HepG2 (cell line): ENCODE measurements around the gene PIM1. TPM values are rescaled to one million over a fixed set of nuclear protein-coding genes. Genes with fewer than 3 reads are reported as not detected.
A peak's percentile ranks its signal among the peaks of the same experiment; 100 is the strongest.

ENCODE experiments used
- ATAD3A ChIP-seq: sonication (generic); formaldehyde crosslinking; IDR thresholded peaks from 2 replicates; pipeline ENCODE4 v1.4.0; 2020; ENCODE audit warnings: missing genetic modification reagents
- BRD4 ChIP-seq: sonication (generic); formaldehyde crosslinking; IDR thresholded peaks from 2 replicates; pipeline ENCODE4 v1.4.0; 2020; ENCODE audit warnings: missing genetic modification reagents
- FOXJ3 ChIP-seq: sonication (generic); formaldehyde crosslinking; IDR thresholded peaks from 2 replicates; pipeline ENCODE4 v1.4.0; 2020; ENCODE audit warnings: missing genetic modification reagents, mild to moderate bottlenecking, borderline replicate concordance
- GZF1 ChIP-seq: sonication (generic); formaldehyde crosslinking; IDR thresholded peaks from 2 replicates; pipeline ENCODE4 v1.5.1; 2020; ENCODE audit warnings: mild to moderate bottlenecking, missing genetic modification reagents
- HOXD1 ChIP-seq: sonication (generic); formaldehyde crosslinking; IDR thresholded peaks from 2 replicates; pipeline ENCODE4 v1.5.0; 2020; ENCODE audit warnings: missing genetic modification reagents
- JUN ChIP-seq: sonication (generic); formaldehyde crosslinking; IDR thresholded peaks from 2 replicates; pipeline ENCODE4 v1.4.0; 2020; ENCODE audit warnings: mild to moderate bottlenecking, missing genetic modification reagents
- KLF16 ChIP-seq, 2 experiments: sonication (generic) in 1 of 2; formaldehyde crosslinking in 1 of 2; IDR thresholded peaks; 2 replicates each; pipeline versions ENCODE4 v1.6.1 to v1.8.0; 2016 to 2023; ENCODE audit warnings: missing genetic modification reagents in 2 of 2, missing compliant biosample characterization in 1 of 2
- PAF1 ChIP-seq: IDR thresholded peaks from 2 replicates; pipeline ENCODE4 v1.6.1; 2016; ENCODE audit warnings: missing genetic modification reagents, missing compliant biosample characterization
- RCOR2 ChIP-seq: IDR thresholded peaks from 2 replicates; pipeline ENCODE4 v1.6.1; 2016; ENCODE audit warnings: missing biosample characterization, missing genetic modification reagents
- REXO4 ChIP-seq: sonication (generic); formaldehyde crosslinking; IDR thresholded peaks from 2 replicates; pipeline ENCODE4 v1.8.0; 2022; ENCODE audit warnings: missing genetic modification reagents, mild to moderate bottlenecking, borderline replicate concordance
- TBP ChIP-seq: sonication (generic); formaldehyde crosslinking; IDR thresholded peaks from 2 replicates; pipeline ENCODE4 v1.5.0; 2020; ENCODE audit warnings: missing genetic modification reagents
- ZNF143 ChIP-seq: sonication (generic); formaldehyde crosslinking; IDR thresholded peaks from 2 replicates; pipeline ENCODE4 v1.4.0; 2020; ENCODE audit warnings: missing genetic modification reagents
- ZNF451 ChIP-seq: sonication (generic); formaldehyde crosslinking; IDR thresholded peaks from 2 replicates; pipeline ENCODE4 v1.5.0; 2020; ENCODE audit warnings: mild to moderate bottlenecking, missing genetic modification reagents
- ZNF546 ChIP-seq: sonication (generic); formaldehyde crosslinking; conservative IDR thresholded peaks from 2 replicates; pipeline ENCODE4 v1.8.1; 2023; ENCODE audit warnings: mild to moderate bottlenecking, missing genetic modification reagents
- ZNF619 ChIP-seq: sonication (generic); formaldehyde crosslinking; IDR thresholded peaks from 2 replicates; pipeline ENCODE4 v1.4.0; 2020; ENCODE audit warnings: mild to moderate bottlenecking, missing genetic modification reagents
- ZNF674 ChIP-seq: sonication (generic); formaldehyde crosslinking; IDR thresholded peaks from 2 replicates; pipeline ENCODE4 v1.5.0; 2020; ENCODE audit warnings: low read depth, mild to moderate bottlenecking, missing genetic modification reagents
- ZNF678 ChIP-seq: sonication (generic); formaldehyde crosslinking; IDR thresholded peaks from 2 replicates; pipeline ENCODE4 v1.4.0; 2020; ENCODE audit warnings: mild to moderate bottlenecking, missing genetic modification reagents
- ZNF7 ChIP-seq: IDR thresholded peaks from 2 replicates; pipeline ENCODE4 v1.6.1; 2016; ENCODE audit warnings: missing biosample characterization, missing genetic modification reagents
- ZNF75D ChIP-seq: sonication (generic); formaldehyde crosslinking; IDR thresholded peaks from 2 replicates; pipeline ENCODE4 v1.8.1; 2023; ENCODE audit warnings: missing genetic modification reagents, mild to moderate bottlenecking, borderline replicate concordance
- ZNF781 ChIP-seq: sonication (generic); formaldehyde crosslinking; IDR thresholded peaks from 2 replicates; pipeline ENCODE4 v1.5.1; 2020; ENCODE audit warnings: borderline replicate concordance, mild to moderate bottlenecking, missing genetic modification reagents; ENCODE audit errors: not compliant biosample characterization
- ZSCAN20 ChIP-seq: sonication (generic); formaldehyde crosslinking; IDR thresholded peaks from 2 replicates; pipeline ENCODE4 v1.4.0; 2020; ENCODE audit warnings: missing genetic modification reagents, mild to moderate bottlenecking, borderline replicate concordance
- polyA plus RNA-seq, 8 experiments: library from polyadenylated mRNA; depleted of rRNA in 3 of 8; stranded (reverse) in 7 of 8; unstranded in 1 of 8; fragments of >200 nt; fragmentation: Illumina TruSeq in 4 of 8; extraction: Trizol in 4 of 8; gene quantifications; 2 replicates each; pipeline versions ENCODE4 v1.2.1 to v1.2.3, GENCODE V29; 2011 to 2016; ENCODE audit warnings: low read depth in 4 of 8, missing spikeins in 1 of 8, mixed read lengths in 1 of 8; ENCODE audit not compliant: insufficient read depth in 1 of 8
- total RNA-seq, 5 experiments: library from RNA; depleted of rRNA; stranded (reverse); fragments of >200 nt; fragmentation: Illumina TruSeq; extraction: Trizol; gene quantifications; 2 replicates each; pipeline ENCODE4 v1.2.3, GENCODE V29; 2016; ENCODE audit warnings: low read depth in 1 of 5
- TF ChIP-seq, protein P1 (sequence below): sonication (generic); formaldehyde crosslinking; IDR thresholded peaks from 2 replicates; pipeline ENCODE4 v1.9.0; 2022; ENCODE audit warnings: low read depth, missing genetic modification reagents
- TF ChIP-seq, protein P2 (sequence below): sonication (generic); formaldehyde crosslinking; IDR thresholded peaks from 2 replicates; pipeline ENCODE4 v1.5.0; 2020; ENCODE audit warnings: missing genetic modification reagents, mild to moderate bottlenecking, borderline replicate concordance
- TF ChIP-seq, protein P3 (sequence below): sonication (generic); formaldehyde crosslinking; IDR thresholded peaks from 2 replicates; pipeline ENCODE4 v1.4.0; 2020; ENCODE audit warnings: mild to moderate bottlenecking, low read depth, missing genetic modification reagents
- TF ChIP-seq, protein P4 (sequence below): sonication (generic); formaldehyde crosslinking; IDR thresholded peaks from 2 replicates; pipeline ENCODE4 v1.4.0; 2020; ENCODE audit warnings: missing genetic modification reagents

The PIM1 gene
- total and polyA plus RNA-seq, 2 of the 13 experiments (the other 11 are each of a cell fraction or from before 2014, with no cell fraction given): 29.4 to 117 TPM

DNA sequence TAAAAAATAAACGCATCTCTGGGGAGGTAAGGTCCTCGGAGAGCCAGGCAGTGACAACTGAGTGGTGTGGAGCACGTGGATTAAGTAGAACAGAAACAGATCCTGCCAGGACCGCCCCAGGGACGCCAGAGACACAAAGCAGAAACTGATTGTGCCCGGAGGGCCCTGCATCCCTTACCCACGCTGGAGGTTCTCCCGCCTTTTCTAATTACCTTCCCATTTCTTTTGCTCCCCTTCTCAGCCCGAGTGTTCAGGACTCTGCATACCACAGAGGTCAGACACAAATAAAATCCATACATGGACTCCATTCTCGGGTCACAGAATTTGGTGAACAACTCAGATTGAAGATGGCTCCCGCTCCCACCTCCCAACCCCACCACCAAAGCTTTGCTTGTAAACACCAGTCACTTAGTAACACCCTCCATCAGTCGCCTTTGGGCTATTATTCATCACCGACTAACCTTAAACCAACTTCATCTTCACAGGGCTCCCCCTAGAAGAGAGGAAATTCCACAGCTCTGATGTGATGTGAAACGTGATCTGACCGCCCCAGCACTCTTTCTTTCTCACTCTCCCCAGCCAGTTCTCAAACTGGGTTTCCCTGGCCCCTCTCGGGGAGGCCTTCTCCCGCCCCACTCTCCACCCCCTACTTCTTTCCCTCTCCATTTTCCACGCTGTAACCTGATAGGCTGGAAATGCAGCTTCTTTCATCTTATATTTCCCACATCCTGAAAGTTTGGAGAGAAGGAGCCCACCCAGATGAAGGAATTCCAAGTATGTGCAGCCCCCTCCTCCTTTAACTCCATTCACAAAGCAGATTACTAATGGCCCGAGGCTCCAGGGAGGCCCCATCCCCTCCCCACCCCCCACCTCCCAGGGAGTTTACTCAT lies 32.5 kb upstream of the PIM1 start (continued):
- no peak for TF ChIP-seq ZSCAN20
- TF ChIP-seq, protein P1, sequence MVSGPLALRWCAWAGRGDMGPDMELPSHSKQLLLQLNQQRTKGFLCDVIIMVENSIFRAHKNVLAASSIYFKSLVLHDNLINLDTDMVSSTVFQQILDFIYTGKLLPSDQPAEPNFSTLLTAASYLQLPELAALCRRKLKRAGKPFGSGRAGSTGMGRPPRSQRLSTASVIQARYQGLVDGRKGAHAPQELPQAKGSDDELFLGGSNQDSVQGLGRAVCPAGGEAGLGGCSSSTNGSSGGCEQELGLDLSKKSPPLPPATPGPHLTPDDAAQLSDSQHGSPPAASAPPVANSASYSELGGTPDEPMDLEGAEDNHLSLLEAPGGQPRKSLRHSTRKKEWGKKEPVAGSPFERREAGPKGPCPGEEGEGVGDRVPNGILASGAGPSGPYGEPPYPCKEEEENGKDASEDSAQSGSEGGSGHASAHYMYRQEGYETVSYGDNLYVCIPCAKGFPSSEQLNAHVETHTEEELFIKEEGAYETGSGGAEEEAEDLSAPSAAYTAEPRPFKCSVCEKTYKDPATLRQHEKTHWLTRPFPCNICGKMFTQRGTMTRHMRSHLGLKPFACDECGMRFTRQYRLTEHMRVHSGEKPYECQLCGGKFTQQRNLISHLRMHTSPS (CRISPR knock-in tag): peak; percentile 35; the same call in 1 of the 2 replicates
- 0 out of 2 replicates have a peak, but pooled peaks have one; percentile 42 for TF ChIP-seq ZNF546 (CRISPR knock-in tag)
- peak; percentile 84 for TF ChIP-seq JUN (CRISPR knock-in tag)
- TF ChIP-seq KLF16 (CRISPR knock-in tag; IDR thresholded peaks at IDR 0.05): peak in 1 of 2 experiments; percentile 68; a peak in 2 of 4 replicates
- no peak for TF ChIP-seq ZNF143
- TF ChIP-seq, protein P2, sequence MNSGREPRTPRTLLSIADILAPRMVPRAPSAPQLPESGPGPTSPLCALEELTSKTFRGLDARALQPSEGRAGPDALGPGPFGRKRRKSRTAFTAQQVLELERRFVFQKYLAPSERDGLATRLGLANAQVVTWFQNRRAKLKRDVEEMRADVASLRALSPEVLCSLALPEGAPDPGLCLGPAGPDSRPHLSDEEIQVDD (CRISPR knock-in tag): 0 out of 2 replicates have a peak, but pooled peaks have one; percentile 23
- TF ChIP-seq, protein P3, sequence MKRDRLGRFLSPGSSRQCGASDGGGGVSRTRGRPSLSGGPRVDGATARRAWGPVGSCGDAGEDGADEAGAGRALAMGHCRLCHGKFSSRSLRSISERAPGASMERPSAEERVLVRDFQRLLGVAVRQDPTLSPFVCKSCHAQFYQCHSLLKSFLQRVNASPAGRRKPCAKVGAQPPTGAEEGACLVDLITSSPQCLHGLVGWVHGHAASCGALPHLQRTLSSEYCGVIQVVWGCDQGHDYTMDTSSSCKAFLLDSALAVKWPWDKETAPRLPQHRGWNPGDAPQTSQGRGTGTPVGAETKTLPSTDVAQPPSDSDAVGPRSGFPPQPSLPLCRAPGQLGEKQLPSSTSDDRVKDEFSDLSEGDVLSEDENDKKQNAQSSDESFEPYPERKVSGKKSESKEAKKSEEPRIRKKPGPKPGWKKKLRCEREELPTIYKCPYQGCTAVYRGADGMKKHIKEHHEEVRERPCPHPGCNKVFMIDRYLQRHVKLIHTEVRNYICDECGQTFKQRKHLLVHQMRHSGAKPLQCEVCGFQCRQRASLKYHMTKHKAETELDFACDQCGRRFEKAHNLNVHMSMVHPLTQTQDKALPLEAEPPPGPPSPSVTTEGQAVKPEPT: 0 out of 2 replicates have a peak, but pooled peaks have one; percentile 54
- no peak for TF ChIP-seq REXO4
- TF ChIP-seq ATAD3A: no peak
- 0 out of 2 replicates have a peak, but pooled peaks have one; percentile 55 for TF ChIP-seq TBP (CRISPR knock-in tag)
- peak; percentile 66; the same call in 1 of the 2 replicates for TF ChIP-seq ZNF451 (CRISPR knock-in tag)
- TF ChIP-seq, protein P4, sequence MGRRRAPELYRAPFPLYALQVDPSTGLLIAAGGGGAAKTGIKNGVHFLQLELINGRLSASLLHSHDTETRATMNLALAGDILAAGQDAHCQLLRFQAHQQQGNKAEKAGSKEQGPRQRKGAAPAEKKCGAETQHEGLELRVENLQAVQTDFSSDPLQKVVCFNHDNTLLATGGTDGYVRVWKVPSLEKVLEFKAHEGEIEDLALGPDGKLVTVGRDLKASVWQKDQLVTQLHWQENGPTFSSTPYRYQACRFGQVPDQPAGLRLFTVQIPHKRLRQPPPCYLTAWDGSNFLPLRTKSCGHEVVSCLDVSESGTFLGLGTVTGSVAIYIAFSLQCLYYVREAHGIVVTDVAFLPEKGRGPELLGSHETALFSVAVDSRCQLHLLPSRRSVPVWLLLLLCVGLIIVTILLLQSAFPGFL (CRISPR knock-in tag): no peak
- TF ChIP-seq BRD4: 0 out of 2 replicates have a peak, but pooled peaks have one; percentile 78
- TF ChIP-seq PAF1 (CRISPR knock-in tag): 0 out of 2 replicates have a peak, but pooled peaks have one; percentile 26
- peak; percentile 83 for TF ChIP-seq RCOR2 (CRISPR knock-in tag)
- TF ChIP-seq ZNF7: no peak
- TF ChIP-seq GZF1 (CRISPR knock-in tag): 0 out of 2 replicates have a peak, but pooled peaks have one; percentile 33
- no peak for TF ChIP-seq ZNF678 (CRISPR knock-in tag)
- TF ChIP-seq HOXD1 (CRISPR knock-in tag): peak; percentile 58; the same call in 1 of the 2 replicates
- no peak for TF ChIP-seq ZNF75D (CRISPR knock-in tag)
- TF ChIP-seq ZNF619 (CRISPR knock-in tag): no peak
- peak; percentile 27 for TF ChIP-seq ZNF781 (CRISPR knock-in tag)
- 0 out of 2 replicates have a peak, but pooled peaks have one; percentile 26 for TF ChIP-seq FOXJ3 (CRISPR knock-in tag)
- TF ChIP-seq ZNF674 (CRISPR knock-in tag): no peak
